H1 (cell line): ENCODE data around the gene EXT2.

Source experiments
- CEBPB ChIP-seq: IDR thresholded peaks from 2 replicates; pipeline ENCODE4 v1.6.1; 2012; ENCODE audit warnings: low read depth, low read length
- CHD1 ChIP-seq: IDR thresholded peaks from 2 replicates; pipeline ENCODE4 v1.6.1; 2012; ENCODE audit warnings: low read depth, low read length, improper control_type of control experiment
- CREB1 ChIP-seq: IDR thresholded peaks from 2 replicates; pipeline ENCODE4 v1.6.1; 2012; ENCODE audit warnings: inconsistent platforms
- CTCF ChIP-seq, 3 experiments: IDR thresholded peaks; 1 replicate in 2 of 3; 2 replicates in 1 of 3; pipeline versions ENCODE4 v1.5.1 to v1.6.1; 2011; ENCODE audit warnings: low read length in 3 of 3, mild to moderate bottlenecking in 3 of 3, inconsistent platforms in 2 of 3, low read depth in 1 of 3, moderate library complexity in 1 of 3; ENCODE audit not compliant: insufficient read depth in 1 of 3; ENCODE audit errors: control extremely low read depth in 1 of 3
- EGR1 ChIP-seq: IDR thresholded peaks from 2 replicates; pipeline ENCODE4 v1.6.1; 2011; ENCODE audit warnings: low read depth, low read length, borderline replicate concordance
- PHF8 ChIP-seq: fragments of 200-600 bp; sonication (generic); conservative IDR thresholded peaks from 2 replicates; pipeline ENCODE4 v1.7.1; 2012; ENCODE audit warnings: low read depth, mild to moderate bottlenecking, inconsistent platforms, low read length, moderate library complexity
- SRF ChIP-seq: IDR thresholded peaks from 2 replicates; pipeline ENCODE4 v1.6.1; 2011; ENCODE audit warnings: mild to moderate bottlenecking, low read depth, low read length, moderate library complexity

- TF ChIP-seq CTCF (IDR thresholded peaks at IDR 0.05; ENCODE audit: control extremely low read depth in 1 of 3, insufficient read depth in 1 of 3, low read depth in 1 of 3, low read length in 3 of 3) (no peak), SRF (no peak), CHD1 (no peak), CREB1 (no peak), PHF8 (no peak), EGR1 (no peak), CEBPB (no peak)
Measured at GRCh38 chr11:44252999-44253602, 157.6 kb downstream of the EXT2 start.
